AG10803 (cell line): Measurements from ENCODE around the gene AP1G2.

Experiments
- DNase-seq: peaks from one replicate; pipeline ENCODE4 v3.0.0; 2010; ENCODE audit warnings: low read depth
- H3K4me3 ChIP-seq: 2 replicates; pipeline ENCODE4 v1.5.1; 2011; ENCODE audit warnings: mild to moderate bottlenecking, low read length, control low read depth
- CTCF ChIP-seq: conservative IDR thresholded peaks from 2 replicates; pipeline ENCODE4 v1.5.1; 2011; ENCODE audit warnings: mild to moderate bottlenecking, low read length, control low read depth, inconsistent platforms

The AP1G2 gene

GRCh38 chr14:23533652-23534435, 33.7 kb downstream of the AP1G2 start:
- no peak for DNase-seq
- no peak overlapping the region for H3K4me3 ChIP-seq
- no peak for TF ChIP-seq CTCF

DNA sequence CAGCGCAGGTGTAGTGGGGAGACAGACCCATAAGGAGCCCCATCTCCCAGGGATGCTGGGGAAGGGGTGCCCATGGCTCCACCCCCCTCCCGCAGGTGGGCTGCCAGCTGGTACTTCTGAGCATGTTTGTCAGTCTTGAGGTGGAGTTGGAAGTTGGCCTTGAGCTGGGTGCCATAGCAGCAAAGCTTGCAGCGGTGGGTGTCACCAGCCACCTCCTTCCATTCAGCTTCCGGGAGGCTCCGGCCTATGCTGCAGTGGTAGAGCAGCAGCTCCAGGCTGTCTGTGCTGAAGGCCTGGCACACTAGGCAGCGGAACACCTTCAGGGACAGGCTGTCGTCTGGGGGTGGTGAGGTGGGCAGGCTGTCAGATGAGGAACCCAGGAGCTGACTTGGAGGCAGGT, 34.9 kb downstream of the AP1G2 start:
- no peak overlapping the region for H3K4me3 ChIP-seq
- no peak for TF ChIP-seq CTCF

DNA sequence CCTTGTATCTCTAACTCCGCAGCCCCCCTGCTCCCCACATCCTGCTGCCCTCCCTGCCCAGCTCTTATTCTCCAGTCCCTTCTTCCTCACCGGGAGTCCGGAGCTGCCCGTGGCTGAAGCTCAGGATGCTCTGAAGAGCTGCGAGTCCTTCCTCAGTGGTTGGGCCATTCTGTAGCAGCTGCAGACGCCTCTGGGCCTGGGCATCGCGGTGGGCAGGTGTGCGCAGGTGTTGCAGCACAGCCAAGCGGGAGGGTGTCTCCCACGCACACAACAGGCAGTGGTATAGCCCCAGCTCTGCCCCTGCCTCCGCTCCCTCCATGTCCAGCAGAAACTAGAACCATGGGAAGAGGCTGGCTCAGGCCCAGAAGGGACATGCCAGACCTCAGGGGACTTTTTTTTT, 36.2 kb downstream of the AP1G2 start:
- no peak for TF ChIP-seq CTCF
- H3K4me3 ChIP-seq = no peak overlapping the region
- DNase-seq = no peak

More for the DNA sequence above, 34.9 kb downstream of the AP1G2 start:
- no peak for DNase-seq

GRCh38 chr14:23530375-23531055, 37.1 kb downstream of the AP1G2 start:
- no peak for DNase-seq
- no peak overlapping the region for H3K4me3 ChIP-seq
- no peak for TF ChIP-seq CTCF

DNA sequence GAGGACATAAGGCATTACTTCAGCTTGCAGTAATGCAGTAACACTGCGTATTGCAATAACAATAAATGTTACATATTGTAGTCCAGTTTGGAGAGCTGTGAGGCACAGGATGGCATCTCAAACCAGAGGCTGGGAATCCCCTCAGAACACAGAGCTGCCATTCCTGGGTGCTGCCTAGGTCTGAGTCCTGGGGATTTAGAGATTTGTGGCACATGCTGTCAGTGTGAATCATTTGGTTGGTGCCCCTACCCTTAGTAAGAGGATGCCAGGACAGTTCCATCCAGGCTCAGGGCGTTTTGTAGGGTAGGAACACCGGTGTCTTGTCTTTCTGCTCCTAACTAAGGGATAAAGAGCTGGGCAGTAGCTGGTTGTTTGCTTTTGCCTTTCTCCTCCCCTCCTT, 38.6 kb downstream of the AP1G2 start:
- no peak overlapping the region for H3K4me3 ChIP-seq
- no peak for DNase-seq
- no peak for TF ChIP-seq CTCF

DNA sequence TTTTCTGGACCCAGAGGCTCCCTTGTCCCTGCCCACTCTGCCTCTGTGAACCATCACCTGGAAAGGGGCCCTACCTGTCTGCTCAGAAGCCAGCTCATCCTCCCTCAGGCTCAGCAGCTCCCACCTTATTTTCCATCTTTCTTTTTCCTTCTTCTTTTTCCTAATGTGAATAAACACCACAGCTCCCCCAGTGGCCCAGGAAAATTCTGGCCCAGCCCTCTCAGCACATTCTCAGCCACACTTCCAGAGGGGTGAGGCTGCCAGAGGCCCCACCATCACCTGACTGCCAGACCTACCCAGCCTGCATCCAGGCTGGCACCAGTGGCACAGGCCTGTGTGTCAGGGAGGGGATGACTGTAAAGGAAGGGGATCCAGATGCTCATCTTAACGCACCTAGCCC, 39.0 kb downstream of the AP1G2 start:
- no peak for TF ChIP-seq CTCF
- no peak for DNase-seq
- H3K4me3 ChIP-seq = no peak overlapping the region

DNA sequence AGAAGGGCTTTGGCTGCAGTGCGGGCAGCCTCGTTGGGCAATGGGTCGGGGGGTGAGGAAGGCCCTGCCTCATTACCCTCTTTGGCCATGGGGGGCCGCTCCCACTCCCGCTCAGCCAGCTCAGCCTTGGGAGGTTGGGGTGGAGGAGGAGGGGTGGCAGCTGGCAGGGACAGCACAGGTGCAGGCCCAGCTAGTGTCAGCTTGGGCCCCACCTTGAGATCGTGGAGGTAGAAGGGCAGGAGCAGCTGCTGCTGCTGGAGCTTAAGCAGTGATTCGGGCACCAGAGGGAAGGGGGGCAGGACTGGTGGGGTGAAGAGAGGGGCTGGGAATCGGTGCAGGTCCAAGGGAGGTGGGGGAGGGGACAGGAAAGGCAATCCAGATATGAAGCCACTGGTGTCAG, 42.0 kb downstream of the AP1G2 start:
- TF ChIP-seq CTCF = no peak
- no peak overlapping the region for H3K4me3 ChIP-seq
- DNase-seq = no peak
